Karpas-422 (cell line): ENCODE results near the gene ABCB8. TPM values are rescaled to one million over a fixed set of nuclear protein-coding genes. Genes with fewer than 3 reads are reported as not detected.
"Not testable (repeated sequence)": the region's sequence is repeated elsewhere in the genome, so short reads cannot be mapped to it uniquely, and the experiment has no call there.

Source experiments
- DNase-seq: peaks from one replicate; pipeline ENCODE4 v3.0.0-alpha.2; 2015
- H2AFZ ChIP-seq: fragments of 200-600 bp; sonication (generic); 2 replicates; pipeline ENCODE4 v1.6.1; 2014; ENCODE audit warnings: antibody characterized with exemption, low read length, mixed read lengths
- H3K27ac ChIP-seq: fragments of 200-600 bp; sonication (generic); 2 replicates; pipeline ENCODE4 v1.5.1; 2014; ENCODE audit warnings: mild to moderate bottlenecking, low read length, moderate library complexity
- H3K27me3 ChIP-seq: fragments of 200-600 bp; sonication (generic); 2 replicates; pipeline ENCODE4 v1.6.1; 2014; ENCODE audit warnings: low read length, mixed read lengths
- H3K36me3 ChIP-seq: fragments of 200-600 bp; sonication (generic); 2 replicates; pipeline ENCODE4 v1.6.1; 2014; ENCODE audit warnings: low read length, mixed read lengths; ENCODE audit not compliant: insufficient read depth
- H3K4me1 ChIP-seq: fragments of 200-600 bp; sonication (generic); 2 replicates; pipeline ENCODE4 v1.6.1; 2014; ENCODE audit warnings: mild to moderate bottlenecking, low read length, mixed read lengths
- H3K4me2 ChIP-seq: fragments of 200-600 bp; sonication (generic); 2 replicates; pipeline ENCODE4 v1.6.1; 2014; ENCODE audit warnings: low read length, low read depth, mild to moderate bottlenecking; ENCODE audit not compliant: poor library complexity, severe bottlenecking
- H3K4me3 ChIP-seq: fragments of 200-600 bp; sonication (generic); 2 replicates; pipeline ENCODE4 v1.5.1; 2014; ENCODE audit warnings: mild to moderate bottlenecking, antibody characterized with exemption, low read length, mixed read lengths
- H3K79me2 ChIP-seq: fragments of 200-600 bp; sonication (generic); 2 replicates; pipeline ENCODE4 v1.6.1; 2014; ENCODE audit warnings: mild to moderate bottlenecking, low read length, mixed read lengths
- H3K9ac ChIP-seq: fragments of 200-600 bp; sonication (generic); 2 replicates; pipeline ENCODE4 v1.6.0; 2014; ENCODE audit warnings: low read length
- H3K9me2 ChIP-seq: fragments of 200-600 bp; sonication (generic), shearing (Covaris generic); replicated peaks from 2 replicates; pipeline ENCODE4 v1.6.0; 2014; ENCODE audit warnings: mild to moderate bottlenecking, low read length, moderate library complexity; ENCODE audit not compliant: insufficient read depth
- H3K9me3 ChIP-seq: fragments of 300-700, 200-600 bp; sonication (generic); 2 replicates; pipeline ENCODE4 v1.6.1; 2014; ENCODE audit warnings: low read length, mixed read lengths
- H4K20me1 ChIP-seq: fragments of 200-600 bp; sonication (generic); 2 replicates; pipeline ENCODE4 v1.6.1; 2014; ENCODE audit warnings: mild to moderate bottlenecking, antibody characterized with exemption, low read length, low read depth; ENCODE audit not compliant: insufficient read depth
- total RNA-seq: library from RNA; depleted of rRNA; stranded (reverse); fragments of >200 nt; shearing (Covaris generic); gene quantifications from 2 replicates; pipeline ENCODE4 v1.2.3, GENCODE V29; 2014; ENCODE audit warnings: low replicate concordance

The ABCB8 gene
- total RNA-seq, 1 experiment from 2014 or later = 19.0 TPM

GRCh38 chr7:151038951-151039849, 10.9 kb downstream of the ABCB8 start:
- no peak for DNase-seq
- no peak overlapping the region for H3K9ac ChIP-seq

GRCh38 chr7:151039850-151040548, 11.7 kb downstream of the ABCB8 start:
- H2AFZ ChIP-seq = no peak overlapping the region
- H3K4me3 ChIP-seq = no peak overlapping the region
- no peaks in the 10 kb centered on the region for H3K9me2 ChIP-seq
- no peaks in the 10 kb centered on the region for H3K36me3 ChIP-seq
- no peaks in the 10 kb centered on the region for H3K27me3 ChIP-seq
- H4K20me1 ChIP-seq = no peaks in the 10 kb centered on the region
- no peaks in the 10 kb centered on the region for H3K4me1 ChIP-seq
- no peaks in the 10 kb centered on the region for H3K9me3 ChIP-seq
- no peak overlapping the region for H3K4me2 ChIP-seq
- no peak for DNase-seq
- H3K27ac ChIP-seq = no peak overlapping the region
- no peaks in the 10 kb centered on the region for H3K79me2 ChIP-seq
- no peak overlapping the region for H3K9ac ChIP-seq

More at GRCh38 chr7:151038951-151039849, 10.9 kb downstream of the ABCB8 start:
- H3K4me2 ChIP-seq = no peak overlapping the region
- no peak overlapping the region for H3K27ac ChIP-seq
- H3K9me3 ChIP-seq = no peaks in the 10 kb centered on the region
- H3K4me3 ChIP-seq = no peak overlapping the region
- H3K36me3 ChIP-seq = no peaks in the 10 kb centered on the region
- H2AFZ ChIP-seq = no peak overlapping the region
- H3K79me2 ChIP-seq = no peaks in the 10 kb centered on the region
- no peaks in the 10 kb centered on the region for H3K9me2 ChIP-seq
- no peaks in the 10 kb centered on the region for H3K4me1 ChIP-seq
- no peaks in the 10 kb centered on the region for H4K20me1 ChIP-seq
- H3K27me3 ChIP-seq = no peaks in the 10 kb centered on the region

DNA sequence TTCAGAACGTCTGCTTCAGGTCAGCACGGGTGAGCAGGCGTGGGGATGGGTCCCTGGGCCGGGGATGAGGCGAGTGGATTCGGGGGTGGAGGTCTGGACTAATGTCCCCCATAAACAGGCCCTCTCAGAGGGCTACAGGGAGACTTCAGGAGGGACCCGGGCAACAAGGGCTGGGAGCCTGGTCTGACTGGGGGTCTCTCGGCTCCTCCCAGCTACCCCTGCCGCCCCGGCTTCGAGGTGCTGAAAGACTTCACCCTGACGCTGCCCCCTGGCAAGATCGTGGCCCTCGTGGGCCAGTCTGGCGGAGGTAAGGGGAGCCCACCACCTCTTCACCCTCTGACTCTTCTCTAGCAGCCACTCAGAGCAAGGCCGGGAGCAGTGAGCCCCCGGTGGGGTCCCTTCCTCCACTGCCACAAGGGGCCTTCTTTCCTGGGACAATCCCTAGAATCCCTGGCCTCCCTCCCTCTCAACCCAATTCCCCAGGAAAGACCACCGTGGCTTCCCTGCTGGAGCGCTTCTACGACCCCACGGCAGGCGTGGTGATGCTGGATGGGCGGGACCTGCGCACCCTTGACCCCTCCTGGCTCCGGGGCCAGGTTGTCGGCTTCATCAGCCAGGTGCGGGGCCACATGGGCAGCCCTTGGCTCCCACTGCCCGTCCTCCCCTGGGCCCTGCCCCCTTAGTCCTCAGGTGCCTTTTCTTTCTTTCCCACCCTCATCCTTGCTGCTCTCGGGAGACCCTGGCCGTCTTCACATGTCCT, 12.5 kb downstream of the ABCB8 start:
- Histone ChIP-seq H3K4me1 (no peaks in the 10 kb centered on the region), H3K36me3 (no peaks in the 10 kb centered on the region), H3K9me2 (no peaks in the 10 kb centered on the region), H3K9me3 (no peaks in the 10 kb centered on the region), H3K79me2 (no peaks in the 10 kb centered on the region), H3K27ac (no peak overlapping the region), H3K27me3 (no peaks in the 10 kb centered on the region), H4K20me1 (no peaks in the 10 kb centered on the region), H3K4me2 (no peak overlapping the region), H2AFZ (no peak overlapping the region), H3K4me3 (no peak overlapping the region), H3K9ac (no peak overlapping the region)
- no peak for DNase-seq

GRCh38 chr7:151043449-151043848, 15.2 kb downstream of the ABCB8 start:
- not testable (repeated sequence) for H3K27me3 ChIP-seq, H3K4me3 ChIP-seq, H3K9ac ChIP-seq, H2AFZ ChIP-seq, H3K79me2 ChIP-seq, H3K4me2 ChIP-seq, H4K20me1 ChIP-seq, H3K9me3 ChIP-seq, DNase-seq, H3K4me1 ChIP-seq, H3K36me3 ChIP-seq, H3K9me2 ChIP-seq, H3K27ac ChIP-seq

- H3K9me2 ChIP-seq = no peaks in the 10 kb centered on the region
- no peaks in the 10 kb centered on the region for H3K79me2 ChIP-seq
- H3K36me3 ChIP-seq = no peaks in the 10 kb centered on the region
- no peaks in the 10 kb centered on the region for H3K27me3 ChIP-seq
- H3K4me3 ChIP-seq = no peak overlapping the region
- H3K9me3 ChIP-seq = no peaks in the 10 kb centered on the region
- no peak overlapping the region for H3K4me2 ChIP-seq
- no peak for DNase-seq
- no peaks in the 10 kb centered on the region for H3K4me1 ChIP-seq
- no peaks in the 10 kb centered on the region for H4K20me1 ChIP-seq
- no peak overlapping the region for H3K9ac ChIP-seq
- H2AFZ ChIP-seq = no peak overlapping the region
- H3K27ac ChIP-seq = no peak overlapping the region
Observed at GRCh38 chr7:151043959-151044358, 15.7 kb downstream of the ABCB8 start.

GRCh38 chr7:151045262-151045661, 17.0 kb downstream of the ABCB8 start:
- Histone ChIP-seq H2AFZ (no peak overlapping the region), H3K4me2 (no peak overlapping the region), H3K9me3 (no peaks in the 10 kb centered on the region), H3K27ac (no peak overlapping the region), H3K4me1 (no peaks in the 10 kb centered on the region), H3K79me2 (no peaks in the 10 kb centered on the region), H4K20me1 (no peaks in the 10 kb centered on the region), H3K27me3 (no peaks in the 10 kb centered on the region), H3K36me3 (no peaks in the 10 kb centered on the region), H3K4me3 (no peak overlapping the region), H3K9ac (no peak overlapping the region), H3K9me2 (no peaks in the 10 kb centered on the region)
- DNase-seq = no peak

DNA sequence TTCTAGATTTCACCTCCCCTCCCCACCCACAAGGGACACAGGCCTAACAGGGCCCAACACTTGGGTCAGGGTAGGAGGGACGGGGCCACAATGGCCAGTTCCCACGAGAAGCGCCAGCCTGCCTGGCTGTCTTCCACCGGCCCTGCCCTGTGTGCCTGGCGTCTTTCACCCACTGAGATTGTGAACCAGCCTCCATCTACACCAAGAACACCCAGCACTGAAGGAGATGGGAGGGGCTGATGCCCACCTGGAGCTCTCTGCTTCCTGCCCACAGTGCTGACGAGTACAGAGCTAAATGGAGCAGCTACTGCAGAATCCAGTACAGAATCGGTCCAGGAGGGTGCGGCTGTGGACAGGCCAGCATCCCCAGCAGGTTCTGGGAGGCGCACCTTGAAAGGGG, 17.7 kb downstream of the ABCB8 start:
- H3K4me3 ChIP-seq = no peak overlapping the region

More for the DNA sequence above, 17.7 kb downstream of the ABCB8 start:
- DNase-seq = no peak
- Histone ChIP-seq H3K4me2 (no peak overlapping the region), H3K27me3 (no peaks in the 10 kb centered on the region), H3K9ac (no peak overlapping the region), H3K27ac (no peak overlapping the region), H3K9me2 (no peaks in the 10 kb centered on the region), H3K4me1 (no peaks in the 10 kb centered on the region), H3K79me2 (no peaks in the 10 kb centered on the region), H2AFZ (no peak overlapping the region), H3K36me3 (no peaks in the 10 kb centered on the region), H4K20me1 (no peaks in the 10 kb centered on the region), H3K9me3 (no peaks in the 10 kb centered on the region)
